HepG2 (cell line): ENCODE measurements around the gene CEBPB. TPM values are rescaled to one million over a fixed set of nuclear protein-coding genes. Genes with fewer than 3 reads are reported as not detected.

Experiments used
- ATAC-seq: fragments of 200-7000 bp; cut with Tn5 transposase; 3 replicates; pipeline ENCODE4 v1.9.1; 2020; ENCODE audit warnings: mild to moderate bottlenecking, moderate library complexity
- BruUV-seq: library from RNA; stranded (reverse); fragments of 400-500 nt; replicated peaks from 2 replicates; lab custom pipeline; 2021; lab: Mats Ljungman, UMichigan
- CTCF ChIA-PET: fragments of 300-600 bp; formaldehyde crosslinking; extraction: SDS; loops from one replicate; lab custom pipeline; 2021; ENCODE audit warnings: low total read pairs, inconsistent platforms, low intra/inter-chr PET ratio; lab: Yijun Ruan, JAX
- POLR2A ChIA-PET: fragments of 350-600 bp; sonication (Branson Sonifier 250); formaldehyde crosslinking; loops from one replicate; lab custom pipeline; 2020; ENCODE audit warnings: antibody characterized with exemption, inconsistent platforms; lab: Yijun Ruan, JAX
- DNase-seq: peaks from one replicate; pipeline ENCODE4 v3.0.0-alpha.2; 2015; ENCODE audit warnings: low spot score
- FAIRE-seq: peaks from 3 replicates; lab custom pipeline; 2011; peaks lifted over from hg19 to GRCh38; lab: Jason Lieb, UNC
- H2AFZ ChIP-seq: one replicate; pipeline ENCODE4 v1.6.1; 2011; ENCODE audit warnings: low read length, inconsistent platforms
- H3K27ac ChIP-seq: fragments of 300-600 bp; 3 replicates; pipeline ENCODE4 v1.8.0; 2011; ENCODE audit warnings: mixed run types, mild to moderate bottlenecking, mixed read lengths, low read length, inconsistent platforms; ENCODE audit not compliant: insufficient read depth; ENCODE audit errors: extremely low read length
- H3K27me3 ChIP-seq, 2 experiments: fragments of 200-600 bp in 1 of 2; 2 replicates in 1 of 2; 3 replicates in 1 of 2; pipeline versions ENCODE4 v1.6.0 to v1.8.0; 2011; ENCODE audit warnings: low read length in 2 of 2, mild to moderate bottlenecking in 2 of 2, moderate library complexity in 2 of 2, inconsistent platforms in 1 of 2; ENCODE audit not compliant: insufficient read depth in 2 of 2, control insufficient read depth in 1 of 2
- H3K36me3 ChIP-seq, 2 experiments: fragments of 200-600 bp in 1 of 2; replicated peaks in 1 of 2; 2 replicates in 1 of 2; 3 replicates in 1 of 2; pipeline versions ENCODE4 v1.5.1 to v1.8.0; 2011; ENCODE audit warnings: low read length in 2 of 2, inconsistent platforms in 1 of 2; ENCODE audit not compliant: insufficient read depth in 2 of 2, control insufficient read depth in 1 of 2
- H3K4me1 ChIP-seq: 2 replicates; pipeline ENCODE4 v1.5.1; 2012; ENCODE audit warnings: low read length, inconsistent platforms; ENCODE audit not compliant: insufficient read depth
- H3K4me2 ChIP-seq: 2 replicates; pipeline ENCODE4 v1.6.0; 2011; ENCODE audit warnings: low read depth, low read length, inconsistent platforms
- H3K4me3 ChIP-seq, 3 experiments: fragments of 200-600 bp in 1 of 3; sonication (generic), shearing (Covaris generic) in 1 of 3; replicated peaks in 1 of 3; 2 replicates each; pipeline ENCODE4 v1.5.1; 2011 to 2016; ENCODE audit warnings: low read length in 3 of 3, inconsistent platforms in 2 of 3, low read depth in 2 of 3, mild to moderate bottlenecking in 2 of 3, control low read depth in 1 of 3, mixed read lengths in 1 of 3; ENCODE audit not compliant: insufficient read depth in 1 of 3
- H3K79me2 ChIP-seq: one replicate; pipeline ENCODE4 v1.6.1; 2011; ENCODE audit warnings: low read length, inconsistent platforms; ENCODE audit not compliant: insufficient read depth
- H3K9ac ChIP-seq: 2 replicates; pipeline ENCODE4 v1.6.0; 2011; ENCODE audit warnings: mild to moderate bottlenecking, low read depth, low read length, inconsistent platforms; ENCODE audit not compliant: insufficient read depth
- H3K9me3 ChIP-seq: 2 replicates; pipeline ENCODE4 v1.5.1; 2012; ENCODE audit warnings: mild to moderate bottlenecking, low read length
- H4K20me1 ChIP-seq: 2 replicates; pipeline ENCODE4 v1.6.0; 2011; ENCODE audit warnings: inconsistent platforms, mild to moderate bottlenecking, low read length, moderate library complexity; ENCODE audit not compliant: insufficient read depth
- ARHGAP35 ChIP-seq: sonication (generic); formaldehyde crosslinking; IDR thresholded peaks from 2 replicates; pipeline ENCODE4 v1.9.0; 2022; ENCODE audit warnings: mild to moderate bottlenecking, inconsistent platforms, moderate library complexity, missing genetic modification reagents, borderline replicate concordance
- BRF2 ChIP-seq: sonication (generic); formaldehyde crosslinking; IDR thresholded peaks from 2 replicates; pipeline ENCODE4 v1.8.1; 2022; ENCODE audit warnings: mild to moderate bottlenecking, missing genetic modification reagents
- ELF1 ChIP-seq: sonication (generic); formaldehyde crosslinking; IDR thresholded peaks from 2 replicates; pipeline ENCODE4 v1.4.0; 2020; ENCODE audit warnings: missing genetic modification reagents
- FOXC1 ChIP-seq: sonication (generic); formaldehyde crosslinking; IDR thresholded peaks from 2 replicates; pipeline ENCODE4 v1.8.0; 2022; ENCODE audit warnings: mild to moderate bottlenecking, missing genetic modification reagents, borderline replicate concordance
- GATA4 ChIP-seq: sonication (generic); IDR thresholded peaks from 2 replicates; pipeline ENCODE4 v1.6.1; 2016; ENCODE audit warnings: antibody characterized with exemption, low read depth, borderline replicate concordance
- IKZF4 ChIP-seq: sonication (generic); formaldehyde crosslinking; IDR thresholded peaks from 2 replicates; pipeline ENCODE4 v1.5.1; 2020; ENCODE audit warnings: borderline replicate concordance, mild to moderate bottlenecking, low read depth, missing genetic modification reagents; ENCODE audit errors: not compliant biosample characterization
- MED13 ChIP-seq: sonication (generic); formaldehyde crosslinking; IDR thresholded peaks from 2 replicates; pipeline ENCODE4 v1.5.0; 2020; ENCODE audit warnings: missing genetic modification reagents
- NBN ChIP-seq: fragments of 450-650 bp; conservative IDR thresholded peaks from 2 replicates; pipeline ENCODE4 v1.6.1; 2017
- NRL ChIP-seq: sonication (generic); formaldehyde crosslinking; IDR thresholded peaks from 2 replicates; pipeline ENCODE4 v1.5.0; 2020; ENCODE audit warnings: missing genetic modification reagents, mild to moderate bottlenecking, moderate library complexity, borderline replicate concordance
- RXRA ChIP-seq: sonication (generic); formaldehyde crosslinking; IDR thresholded peaks from 2 replicates; pipeline ENCODE4 v1.5.1; 2020; ENCODE audit warnings: missing genetic modification reagents
- SETDB1 ChIP-seq: sonication (generic); formaldehyde crosslinking; IDR thresholded peaks from 2 replicates; pipeline ENCODE4 v1.5.1; 2020; ENCODE audit warnings: missing genetic modification reagents, mild to moderate bottlenecking, borderline replicate concordance
- SIX1 ChIP-seq: sonication (generic); formaldehyde crosslinking; IDR thresholded peaks from 2 replicates; pipeline ENCODE4 v1.4.0; 2020; ENCODE audit warnings: missing genetic modification reagents, borderline replicate concordance
- SNAPC5 ChIP-seq: sonication (generic); formaldehyde crosslinking; IDR thresholded peaks from 2 replicates; pipeline ENCODE4 v1.8.1; 2023; ENCODE audit warnings: mild to moderate bottlenecking, missing genetic modification reagents, borderline replicate concordance
- TRIM24 ChIP-seq: sonication (generic); formaldehyde crosslinking; IDR thresholded peaks from 2 replicates; pipeline ENCODE4 v1.8.0; 2022; ENCODE audit warnings: mild to moderate bottlenecking, missing genetic modification reagents
- ZBTB38 ChIP-seq: sonication (generic); formaldehyde crosslinking; IDR thresholded peaks from 2 replicates; pipeline ENCODE4 v1.5.1; 2020; ENCODE audit warnings: mild to moderate bottlenecking, missing genetic modification reagents
- ZBTB7B ChIP-seq: sonication (generic); formaldehyde crosslinking; IDR thresholded peaks from 2 replicates; pipeline ENCODE4 v1.4.0; 2020; ENCODE audit warnings: missing genetic modification reagents
- ZNF652 ChIP-seq: IDR thresholded peaks from 2 replicates; pipeline ENCODE4 v1.6.1; 2016; ENCODE audit warnings: low read depth, borderline replicate concordance
- ZNF737 ChIP-seq: sonication (generic); formaldehyde crosslinking; IDR thresholded peaks from 2 replicates; pipeline ENCODE4 v1.5.0; 2020; ENCODE audit warnings: missing genetic modification reagents, mild to moderate bottlenecking, borderline replicate concordance
- WGBS: methylation state at CpG from one replicate; pipeline ENCODE4 v1.1.6; 2017; ENCODE audit warnings: low lambda C conversion rate; 5-methylcytosine and 5-hydroxymethylcytosine counted together
- in situ Hi-C: cut with HindIII; loops from 2 replicates; pipeline ENCODE4 v1.10.0; 2017; ENCODE audit warnings: low pct_unique_long_range_greater_than_20kb; ENCODE audit not compliant: extremely low pct_ligation_motif_present
- intact Hi-C: fragments of 100-400 bp; cut with micrococcal nuclease; formaldehyde crosslinking; loops from one replicate; pipeline ENCODE4 v1.10.0; 2022; ENCODE audit not compliant: unreplicated experiment
- polyA plus RNA-seq, 8 experiments: library from polyadenylated mRNA; depleted of rRNA in 3 of 8; stranded (reverse) in 7 of 8; unstranded in 1 of 8; fragments of >200 nt; fragmentation: Illumina TruSeq in 4 of 8; extraction: Trizol in 4 of 8; gene quantifications; 2 replicates each; pipeline versions ENCODE4 v1.2.1 to v1.2.3, GENCODE V29; 2011 to 2016; ENCODE audit warnings: low read depth in 4 of 8, missing spikeins in 1 of 8, mixed read lengths in 1 of 8; ENCODE audit not compliant: insufficient read depth in 1 of 8
- total RNA-seq, 5 experiments: library from RNA; depleted of rRNA; stranded (reverse); fragments of >200 nt; fragmentation: Illumina TruSeq; extraction: Trizol; gene quantifications; 2 replicates each; pipeline ENCODE4 v1.2.3, GENCODE V29; 2016; ENCODE audit warnings: low read depth in 1 of 5
- TF ChIP-seq, protein P1 (sequence below): sonication (generic); formaldehyde crosslinking; IDR thresholded peaks from 2 replicates; pipeline ENCODE4 v1.8.0; 2022; ENCODE audit warnings: missing genetic modification reagents, low read depth, mild to moderate bottlenecking, borderline replicate concordance

Gene CEBPB
- total and polyA plus RNA-seq, 2 of the 13 experiments (the other 11 are each of a cell fraction or from before 2014, with no cell fraction given): 18.5 to 28.2 TPM

DNA sequence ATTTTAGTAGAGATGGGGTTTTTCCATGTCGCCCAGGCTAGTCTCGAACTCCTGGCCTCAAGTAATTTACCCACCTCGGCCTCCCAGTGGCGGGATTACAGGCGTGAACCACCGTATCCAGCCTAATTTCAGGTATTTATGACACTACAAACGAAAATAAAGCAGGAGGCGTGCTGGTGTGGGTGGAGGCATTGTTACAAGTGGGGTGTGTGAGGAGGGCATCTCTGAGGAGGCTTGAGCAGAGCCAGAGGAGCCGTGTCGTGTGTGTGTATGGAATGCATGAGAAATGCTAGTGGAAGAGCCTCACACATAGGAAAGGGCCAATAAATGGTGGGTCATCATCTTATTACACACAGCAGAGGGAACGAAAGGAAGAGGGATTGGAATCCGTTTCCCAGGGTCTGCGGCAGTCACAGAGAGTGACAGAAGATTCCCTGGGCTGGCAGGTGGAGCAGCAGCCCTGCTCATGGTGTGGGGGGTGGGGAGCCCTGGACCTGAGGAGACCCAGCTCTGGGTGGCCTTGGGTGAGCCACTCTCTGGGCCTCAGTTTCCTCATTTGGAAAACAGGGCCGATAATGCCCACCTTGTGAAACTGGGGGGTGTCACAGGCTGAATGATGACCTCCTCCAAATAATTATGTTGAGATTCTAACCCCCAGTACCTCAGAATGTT is 19.9 kb upstream of the CEBPB start (continued):
- TF ChIP-seq ZBTB38 (CRISPR knock-in tag) (peak; percentile 72; the same call in 1 of the 2 replicates), TRIM24 (CRISPR knock-in tag) (peak; percentile 32; the same call in 1 of the 2 replicates), NRL (CRISPR knock-in tag) (peak; percentile 53; the same call in 1 of the 2 replicates), SIX1 (CRISPR knock-in tag) (no peak), RXRA (peak; percentile 43; the same call in 1 of the 2 replicates), BRF2 (no peak), FOXC1 (CRISPR knock-in tag) (peak; percentile 26; the same call in 1 of the 2 replicates), ARHGAP35 (no peak)

DNA sequence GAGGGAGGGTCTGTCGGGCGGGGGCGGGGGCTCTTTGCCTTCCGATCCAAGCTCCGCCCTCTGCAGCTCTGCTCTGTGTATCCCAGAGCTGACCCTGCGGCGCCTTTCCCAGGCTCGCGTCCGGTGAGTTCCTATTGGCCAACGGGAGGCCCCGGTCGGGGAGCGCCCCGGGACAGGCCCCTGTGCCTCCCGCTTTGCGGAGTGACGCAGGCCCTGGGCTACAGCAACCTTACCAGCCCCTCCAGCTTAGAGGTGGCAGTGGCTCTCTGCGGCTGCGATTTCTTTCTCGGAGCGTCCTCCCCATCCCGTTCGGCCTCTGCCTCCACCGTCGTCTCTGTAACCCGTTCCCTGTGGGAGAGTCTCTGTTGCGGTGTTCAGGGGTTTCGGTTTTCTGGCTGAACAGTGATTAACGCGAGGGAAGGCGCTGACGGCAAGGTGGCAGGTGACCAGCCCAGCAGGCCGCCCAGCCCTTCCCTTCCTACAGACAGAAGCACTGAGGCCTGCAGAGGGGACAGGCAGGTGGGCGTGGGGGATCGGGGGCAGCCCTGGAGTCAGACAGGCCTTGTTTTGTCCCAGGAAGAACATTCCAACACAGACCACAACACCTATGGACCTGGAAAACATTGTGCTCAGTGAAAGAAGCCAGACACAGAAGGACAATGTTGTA is 18.1 kb upstream of the CEBPB start:
- in situ Hi-C loops (loop anchor here (5.0 kb wide), 1 partner anchor 190 kb away; the partner anchor contains the start of gene SNAI1), intact Hi-C loops (no loop called here)
- no peaks in the 10 kb centered on the region; a peak in 1 of 5 replicates for H3K27me3 ChIP-seq
- peak; percentile 97 for DNase-seq
- ChIA-PET POLR2A (interaction anchor here (0.7 to 8.3 kb wide), 37 partner anchors 9 to 892 kb away, joined by 3 to 104 read pairs (median 4); partner anchors contain the start of genes CEBPB, PEDS1, PTPN1 and UBE2V1), CTCF (interaction anchor here (7.8 kb wide), 1 partner anchor 52 kb away, joined by 115 read pairs; no protein-coding TSS in a partner anchor)
- peak overlapping the region; percentile 78 for H3K9ac ChIP-seq
- H3K4me3 ChIP-seq: peak overlapping the region; percentile 63 to 78 (median 64)
- H3K9me3 ChIP-seq: no peaks in the 10 kb centered on the region
- peak overlapping the region; percentile 97 for H3K4me2 ChIP-seq
- peak overlapping the region; percentile 81 for H3K27ac ChIP-seq
- peak overlapping the region; percentile 51 for H2AFZ ChIP-seq
- peaks cover 29% of the 10 kb centered on the region for H3K79me2 ChIP-seq
- H3K36me3 ChIP-seq: no peaks in the 10 kb centered on the region
- FAIRE-seq: peak; percentile 84
- TSS peak; percentile 87 for BruUV-seq
- peak; percentile 96 for ATAC-seq
- under 1% methylated on average over 19 of the region's 36 CpGs for WGBS
- H3K4me1 ChIP-seq: peaks cover 57% of the 10 kb centered on the region
- H4K20me1 ChIP-seq: no peaks in the 10 kb centered on the region
- TF ChIP-seq ZNF737 (CRISPR knock-in tag) (peak; percentile 95; the same call in 1 of the 2 replicates), BRF2 (no peak), IKZF4 (CRISPR knock-in tag) (peak; percentile 85), ZNF652 (CRISPR knock-in tag) (no peak), ELF1 (CRISPR knock-in tag) (peak; percentile 66), ZBTB7B (CRISPR knock-in tag) (peak; percentile 37; the same call in 1 of the 2 replicates), SNAPC5 (no peak), MED13 (CRISPR knock-in tag) (peak; percentile 90; the same call in 1 of the 2 replicates), SETDB1 (CRISPR knock-in tag) (no peak), GATA4 (peak; percentile 82; the same call in 1 of the 2 replicates), NBN (no peak)
- TF ChIP-seq, protein P1, sequence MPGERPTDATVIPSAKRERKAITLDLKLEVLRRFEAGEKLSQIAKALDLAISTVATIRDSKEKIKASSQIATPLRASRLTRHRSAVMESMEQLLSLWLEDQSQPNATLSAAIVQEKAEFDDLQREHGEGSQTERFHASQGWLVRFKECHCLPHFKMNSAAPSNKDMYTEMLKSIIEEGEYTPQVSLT (CRISPR knock-in tag): peak; percentile 90; the same call in 1 of the 2 replicates
